Measurements from ENCODE around the gene NLRP1.

The NLRP1 gene

DNA sequence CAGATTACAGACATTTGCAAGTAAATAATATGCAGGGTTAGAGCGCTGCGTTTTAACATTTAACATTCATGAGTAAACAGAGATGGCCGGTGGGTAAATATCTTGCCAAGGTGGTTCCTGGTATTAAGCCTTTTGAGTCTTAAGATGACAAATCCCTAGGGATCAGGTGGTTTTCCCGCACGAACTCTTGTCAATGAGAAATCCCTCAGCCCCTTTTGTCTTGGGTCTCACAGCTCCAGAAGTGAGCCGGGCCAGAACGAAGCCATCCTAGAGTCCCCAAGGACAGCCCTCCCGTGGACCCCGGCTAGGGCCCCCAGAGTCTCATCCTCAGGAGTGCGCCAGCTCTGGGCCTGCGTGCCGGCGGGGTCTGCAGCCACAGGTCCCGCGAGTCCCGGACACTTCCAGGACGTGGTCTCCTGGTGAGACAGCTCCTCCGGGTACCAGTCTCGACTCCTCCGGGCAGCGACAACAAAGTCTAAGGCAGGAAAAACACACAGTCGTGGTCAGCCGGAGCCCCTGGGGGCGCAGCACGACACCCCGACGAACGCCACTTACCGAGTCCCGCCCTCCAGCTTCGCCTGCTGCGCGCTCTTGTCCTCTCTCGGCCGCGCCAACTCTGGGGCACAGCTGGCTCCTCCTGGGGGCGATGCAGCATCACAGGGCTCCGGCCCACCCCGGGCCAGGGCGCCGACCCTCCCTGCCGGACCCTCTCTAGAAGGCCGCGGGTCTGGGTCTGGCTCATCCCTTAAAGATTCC lies 84.7 kb downstream of the NLRP1 start:
- no peak for DNase-seq (ENCODE audit: low spot score)
- H3K27ac ChIP-seq = no peak overlapping the region
- peak overlapping the region; percentile 77 for H3K4me3 ChIP-seq
- TF ChIP-seq, protein P1, sequence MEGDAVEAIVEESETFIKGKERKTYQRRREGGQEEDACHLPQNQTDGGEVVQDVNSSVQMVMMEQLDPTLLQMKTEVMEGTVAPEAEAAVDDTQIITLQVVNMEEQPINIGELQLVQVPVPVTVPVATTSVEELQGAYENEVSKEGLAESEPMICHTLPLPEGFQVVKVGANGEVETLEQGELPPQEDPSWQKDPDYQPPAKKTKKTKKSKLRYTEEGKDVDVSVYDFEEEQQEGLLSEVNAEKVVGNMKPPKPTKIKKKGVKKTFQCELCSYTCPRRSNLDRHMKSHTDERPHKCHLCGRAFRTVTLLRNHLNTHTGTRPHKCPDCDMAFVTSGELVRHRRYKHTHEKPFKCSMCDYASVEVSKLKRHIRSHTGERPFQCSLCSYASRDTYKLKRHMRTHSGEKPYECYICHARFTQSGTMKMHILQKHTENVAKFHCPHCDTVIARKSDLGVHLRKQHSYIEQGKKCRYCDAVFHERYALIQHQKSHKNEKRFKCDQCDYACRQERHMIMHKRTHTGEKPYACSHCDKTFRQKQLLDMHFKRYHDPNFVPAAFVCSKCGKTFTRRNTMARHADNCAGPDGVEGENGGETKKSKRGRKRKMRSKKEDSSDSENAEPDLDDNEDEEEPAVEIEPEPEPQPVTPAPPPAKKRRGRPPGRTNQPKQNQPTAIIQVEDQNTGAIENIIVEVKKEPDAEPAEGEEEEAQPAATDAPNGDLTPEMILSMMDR (IDR thresholded peaks at IDR 0.05) = no peak

DNA sequence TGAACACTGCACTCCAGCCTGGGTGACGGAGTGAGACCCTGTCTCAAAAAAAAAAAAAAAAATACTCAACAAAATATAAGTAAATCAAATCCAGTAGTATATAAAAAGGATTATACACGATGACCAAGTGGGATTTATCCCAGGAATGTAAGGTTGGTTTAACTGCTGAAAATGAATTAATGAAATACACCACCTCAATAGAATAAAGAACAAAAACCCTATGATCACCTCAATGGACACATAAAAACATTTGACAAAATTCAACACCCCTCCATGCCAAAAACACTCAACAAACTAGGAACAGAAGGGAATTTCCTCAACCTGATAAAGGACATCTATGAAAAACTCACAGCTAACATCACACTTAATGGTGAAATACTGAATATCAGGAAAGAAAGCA lies 91.3 kb downstream of the NLRP1 start:
- no peak overlapping the region for H3K4me3 ChIP-seq
- TF ChIP-seq, protein P1 (IDR thresholded peaks at IDR 0.05) = no peak
- no peak overlapping the region for H3K27ac ChIP-seq
- no peak for DNase-seq (ENCODE audit: low spot score)

DNA sequence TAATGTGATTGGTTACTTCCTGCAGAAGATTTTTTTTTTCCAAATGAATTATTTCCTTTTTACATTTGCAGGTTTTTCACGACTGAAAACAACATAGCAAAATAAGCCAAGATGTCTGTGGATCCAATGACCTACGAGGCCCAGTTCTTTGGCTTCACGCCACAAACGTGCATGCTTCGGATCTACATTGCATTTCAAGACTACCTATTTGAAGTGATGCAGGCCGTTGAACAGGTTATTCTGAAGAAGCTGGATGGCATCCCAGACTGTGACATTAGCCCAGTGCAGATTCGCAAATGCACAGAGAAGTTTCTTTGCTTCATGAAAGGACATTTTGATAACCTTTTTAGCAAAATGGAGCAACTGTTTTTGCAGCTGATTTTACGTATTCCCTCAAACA lies 95.6 kb downstream of the NLRP1 start:
- DNase-seq (ENCODE audit: low spot score) = no peak
- Histone ChIP-seq H3K27ac (no peak overlapping the region), H3K4me3 (no peak overlapping the region)
- TF ChIP-seq, protein P1 (IDR thresholded peaks at IDR 0.05) = no peak

DNA sequence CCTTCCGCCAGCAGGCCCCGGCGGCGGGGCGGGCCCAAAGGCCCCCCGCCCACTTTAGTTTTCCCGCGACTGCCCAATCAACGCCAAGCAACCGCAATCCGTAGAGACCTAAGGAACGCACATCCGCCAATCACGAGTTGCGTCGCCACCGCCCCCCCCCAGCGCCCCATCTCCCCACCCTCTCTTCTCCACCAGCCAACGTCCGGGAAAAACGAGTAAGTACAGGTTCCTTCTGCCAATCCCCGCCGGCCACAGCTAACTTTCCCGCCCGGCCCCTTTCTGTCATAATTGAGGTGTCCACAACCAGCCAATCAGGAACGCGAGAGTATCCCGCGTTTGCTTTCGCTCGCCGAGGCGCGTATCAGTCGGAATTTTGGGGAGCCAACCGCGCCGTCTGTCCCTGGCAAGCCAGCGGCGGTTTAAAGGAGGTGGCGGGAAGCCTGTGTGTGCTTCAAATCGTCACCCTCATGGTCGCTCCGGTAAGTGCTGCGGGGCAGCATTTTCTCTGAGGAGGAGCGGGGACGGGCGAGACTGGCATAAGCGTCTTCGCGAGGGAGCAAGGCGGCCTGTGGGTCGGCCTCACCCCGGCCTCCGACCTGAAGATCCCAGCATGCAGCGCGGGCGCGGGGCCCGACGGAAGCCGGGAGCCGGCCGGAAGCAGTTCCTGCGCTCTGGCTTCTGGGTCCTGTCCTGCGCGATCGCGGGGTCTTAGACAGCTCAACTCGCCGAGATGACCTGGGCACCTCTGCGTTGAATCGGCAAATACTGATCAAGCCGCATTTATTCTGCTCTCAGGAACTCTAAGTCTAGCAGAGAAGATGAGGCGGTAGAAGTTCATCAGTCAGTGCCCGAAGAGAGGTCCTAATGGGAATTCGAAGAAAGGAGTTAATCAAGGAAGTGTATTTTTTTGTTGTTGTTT lies 97.8 kb downstream of the NLRP1 start, which contains the start of gene MIS12:
Gene MIS12 (plus strand): TSS at position 361 of the 919 bp plus-strand sequence. CDS start 2,297 bp downstream, outside the sequence.
- Histone ChIP-seq H3K27ac (peak within 1 kb of the TSS; percentile 98), H3K4me3 (peak within 1 kb of the TSS; percentile 84)
- DNase-seq (ENCODE audit: low spot score) = peak; percentile 100
- TF ChIP-seq, protein P1 (IDR thresholded peaks at IDR 0.05) = no peak

DNA sequence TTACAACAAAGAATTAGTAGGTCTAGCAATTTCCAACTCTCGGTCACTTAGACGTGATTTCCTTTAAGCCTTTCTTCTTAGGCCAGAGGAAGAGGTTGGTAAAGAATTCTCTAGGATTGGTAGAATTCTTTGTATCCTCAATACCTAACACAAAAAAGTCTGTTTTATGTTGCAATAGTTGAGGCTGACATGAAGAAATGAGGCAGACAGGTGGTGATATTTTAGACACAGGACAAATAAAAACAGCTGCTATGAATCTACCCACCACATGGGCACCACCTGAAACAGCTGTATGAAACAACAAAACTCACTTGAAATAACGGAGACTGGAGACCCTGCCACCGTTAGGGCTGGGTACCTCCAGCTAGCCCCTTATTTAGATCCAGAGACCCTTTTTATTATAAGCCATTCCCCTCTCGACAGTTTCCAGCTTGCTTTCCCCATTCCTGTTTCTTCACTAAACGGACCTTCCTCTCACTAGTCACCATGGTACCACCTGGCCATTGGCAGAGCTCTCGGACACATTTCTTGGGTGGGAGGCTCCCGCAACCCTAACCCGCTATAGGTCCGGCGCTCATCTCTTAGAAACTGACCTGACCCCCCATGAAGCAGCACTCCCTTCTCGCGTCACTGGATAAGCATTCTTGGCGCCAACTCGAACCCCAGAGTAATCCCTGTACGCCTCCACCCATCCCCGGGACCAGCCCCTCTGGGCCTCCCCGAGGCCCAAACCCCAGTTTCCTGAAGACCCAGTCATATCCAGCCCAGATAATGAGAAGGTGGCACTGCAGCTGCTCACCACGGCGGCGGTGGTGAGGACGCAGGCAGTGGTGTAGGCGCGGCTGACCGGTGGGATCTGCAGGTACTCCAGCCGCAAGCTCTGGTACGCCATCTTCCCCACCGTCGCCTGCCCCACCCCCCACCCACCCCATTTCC lies 98.8 kb downstream of the NLRP1 start, which contains the start of gene DERL2:
Gene DERL2 (minus strand): TSS at position 909 of the 936 bp plus-strand sequence. CDS start 17 bp downstream, at position 892.
- H3K4me3 ChIP-seq = peak within 1 kb of the TSS; percentile 84
- TF ChIP-seq, protein P1 (IDR thresholded peaks at IDR 0.05) = no peak
- peak within 1 kb of the TSS; percentile 98 for H3K27ac ChIP-seq
- DNase-seq (ENCODE audit: low spot score) = no peak

DNA sequence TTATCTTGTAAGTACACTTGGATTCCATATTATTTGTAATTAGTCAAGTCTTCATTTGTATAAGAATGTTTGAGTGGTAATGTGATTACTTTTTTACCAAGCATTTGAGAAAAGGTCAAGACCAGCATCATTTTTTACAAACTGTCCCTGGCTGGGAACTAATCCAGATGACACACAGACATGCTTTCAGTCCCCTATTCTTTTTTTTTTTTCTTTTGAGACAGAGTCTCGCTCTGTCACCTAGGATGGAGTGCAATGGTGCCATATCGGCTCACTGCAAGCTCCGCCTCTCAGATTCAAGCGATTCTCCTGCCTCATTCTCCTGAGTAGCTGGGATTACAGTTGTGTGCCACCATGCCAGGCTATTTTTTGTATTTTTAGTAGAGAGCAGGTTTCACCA lies 102.9 kb downstream of the NLRP1 start:
- Histone ChIP-seq H3K4me3 (no peak overlapping the region), H3K27ac (no peak overlapping the region)
- TF ChIP-seq, protein P1 (IDR thresholded peaks at IDR 0.05) = no peak
- no peak for DNase-seq (ENCODE audit: low spot score)
